GM19452 (cell line): ENCODE measurements around the gene MAPK1.
"Not testable (repeated sequence)": the region's sequence is repeated elsewhere in the genome, so short reads cannot be mapped to it uniquely, and the experiment has no call there.

Source experiments
- ATAC-seq: cut with Tn5 transposase; IDR thresholded peaks from one replicate; pipeline ENCODE4 v1.9.1; 2021; ENCODE audit not compliant: unreplicated experiment

The MAPK1 gene

DNA sequence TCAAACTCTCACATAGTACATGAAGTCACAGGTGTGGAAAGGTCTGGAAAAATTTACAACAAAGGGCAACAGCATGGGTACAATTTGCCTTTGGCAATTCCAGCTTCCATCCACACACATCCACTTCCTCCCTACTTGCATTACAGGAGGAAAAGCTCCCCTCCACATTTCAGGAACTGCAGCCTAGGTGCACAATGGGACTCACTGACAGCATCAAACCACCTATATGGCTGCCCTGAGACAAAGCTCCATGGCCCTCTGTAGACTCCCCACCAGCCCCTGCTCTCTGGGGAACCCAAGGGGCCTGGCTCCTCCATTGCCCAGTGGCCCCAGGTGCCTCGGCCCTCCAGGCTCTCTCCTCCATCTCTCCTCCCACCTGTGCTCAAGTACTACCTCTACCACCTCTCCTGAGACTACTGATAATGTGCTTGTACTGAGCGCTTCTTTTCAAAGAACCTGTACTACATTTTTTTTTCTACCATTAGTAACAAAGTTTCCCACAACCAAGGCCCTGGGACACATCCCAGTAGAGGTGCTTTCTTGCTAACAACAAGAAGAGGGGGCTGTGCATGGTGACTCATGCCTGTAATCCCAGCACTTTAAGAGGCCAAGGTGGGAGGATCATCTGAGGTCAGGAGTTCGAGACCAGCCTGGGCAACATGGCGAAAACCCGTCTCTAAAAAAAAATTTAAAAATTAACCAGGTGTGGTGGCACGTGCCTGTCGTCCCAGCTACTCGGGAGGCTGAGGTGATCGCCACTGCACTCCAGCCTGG, 136.7 kb downstream of the MAPK1 start:
- ATAC-seq = no peak

GRCh38 chr22:21729184-21729583, 138.3 kb downstream of the MAPK1 start:
- ATAC-seq = not testable (repeated sequence)

GRCh38 chr22:21728270-21728669, 139.2 kb downstream of the MAPK1 start:
- ATAC-seq = no peak

DNA sequence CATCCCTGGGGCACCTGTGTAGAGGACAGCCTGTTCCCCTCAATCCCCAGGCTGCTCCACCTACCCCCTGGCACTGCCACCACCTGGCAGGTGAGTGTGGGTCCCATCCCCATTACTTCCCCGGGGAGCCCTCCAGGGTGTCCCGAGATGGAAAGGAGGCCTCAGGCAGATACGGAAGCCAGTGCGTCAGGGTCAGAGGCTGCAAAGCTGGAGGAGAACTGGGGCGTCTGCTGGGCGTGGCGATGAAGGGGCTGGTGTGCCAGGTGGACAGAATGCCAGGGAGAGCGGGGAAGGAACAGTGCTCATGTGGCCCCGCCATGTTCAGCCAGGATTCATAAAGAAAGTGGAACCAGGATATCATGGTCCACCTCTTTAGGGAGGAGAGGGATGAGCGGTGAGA, 139.7 kb downstream of the MAPK1 start:
- no peak for ATAC-seq

GRCh38 chr22:21727159-21727558, 140.3 kb downstream of the MAPK1 start:
- no peak for ATAC-seq

DNA sequence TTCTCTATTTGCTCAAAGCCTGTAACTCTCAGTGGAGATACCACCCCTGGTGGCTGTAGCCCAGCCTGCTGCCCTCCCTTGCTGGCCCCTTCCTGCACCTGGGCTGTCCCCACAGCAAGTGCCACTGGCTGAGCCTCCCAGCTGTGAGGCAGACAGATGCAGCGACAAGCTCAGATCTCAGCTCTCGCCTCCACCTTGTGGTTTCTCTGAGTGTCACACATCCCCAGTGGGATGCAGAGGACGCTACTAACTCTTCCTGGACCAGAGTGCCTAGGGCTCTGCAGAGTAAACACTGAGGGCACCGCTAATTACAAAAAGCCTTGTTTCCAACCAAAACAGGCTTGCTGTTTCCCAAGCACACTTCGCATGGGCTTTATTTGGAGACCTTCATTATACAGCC, 140.8 kb downstream of the MAPK1 start:
- ATAC-seq = no peak

GRCh38 chr22:21725956-21726649, 141.3 kb downstream of the MAPK1 start:
- ATAC-seq = no peak

DNA sequence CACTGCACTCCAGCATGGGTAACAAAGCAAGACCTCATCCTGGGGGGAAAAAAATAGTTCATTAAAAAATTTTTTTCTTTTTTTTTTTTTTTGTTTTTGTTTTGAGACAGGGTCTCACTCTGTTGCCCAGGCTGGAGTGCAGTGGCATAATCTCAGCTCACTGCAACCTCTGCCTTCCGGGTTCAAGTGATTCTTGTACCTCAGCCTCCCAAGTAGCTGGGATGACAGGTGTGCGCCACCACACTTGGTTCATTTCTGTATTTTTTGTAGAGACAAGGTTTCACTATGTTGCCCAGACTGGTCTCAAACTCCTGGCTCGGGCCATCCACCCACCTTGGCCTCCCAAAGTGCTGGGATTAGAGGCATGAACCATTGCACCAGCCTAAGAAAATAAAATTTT, 142.9 kb downstream of the MAPK1 start:
- ATAC-seq = not testable (repeated sequence)

GRCh38 chr22:21721195-21721852, 146.1 kb downstream of the MAPK1 start:
- ATAC-seq = not testable (repeated sequence)

DNA sequence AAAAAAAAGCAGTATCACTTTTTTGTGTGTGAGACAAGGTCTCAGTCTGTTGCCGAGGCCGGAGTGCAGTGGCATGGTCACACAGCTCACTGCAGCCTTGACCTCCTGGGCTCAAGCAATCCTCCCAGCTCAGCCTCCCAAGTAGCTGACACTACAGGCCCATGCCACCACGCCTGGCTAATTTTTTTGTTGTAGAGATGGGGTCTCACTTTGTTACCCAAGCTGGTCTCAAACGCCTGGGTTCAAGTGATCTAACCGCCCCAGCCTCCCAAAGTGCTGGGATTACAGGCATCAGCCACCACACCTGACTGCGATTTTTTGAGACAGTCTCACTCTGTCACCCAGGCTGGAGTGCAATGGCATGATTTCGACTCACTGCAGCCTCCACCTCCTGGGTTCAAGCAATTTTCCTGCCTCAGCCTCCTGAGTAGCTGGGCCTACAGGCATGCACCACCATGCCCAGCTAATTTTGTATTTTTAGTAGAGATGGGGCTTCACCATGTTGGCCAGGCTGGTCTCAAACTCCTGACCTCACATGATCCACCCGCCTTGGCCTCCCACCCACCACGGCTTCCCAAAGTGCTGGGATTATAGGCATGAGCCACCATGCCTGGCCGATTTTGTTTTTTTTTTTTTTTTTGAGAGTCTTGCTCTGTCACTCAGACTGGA, 147.1 kb downstream of the MAPK1 start:
- ATAC-seq = not testable (repeated sequence)

- ATAC-seq = no peak
These were observed 148.4 kb downstream of the MAPK1 start for GRCh38 chr22:21719024-21719423.

DNA sequence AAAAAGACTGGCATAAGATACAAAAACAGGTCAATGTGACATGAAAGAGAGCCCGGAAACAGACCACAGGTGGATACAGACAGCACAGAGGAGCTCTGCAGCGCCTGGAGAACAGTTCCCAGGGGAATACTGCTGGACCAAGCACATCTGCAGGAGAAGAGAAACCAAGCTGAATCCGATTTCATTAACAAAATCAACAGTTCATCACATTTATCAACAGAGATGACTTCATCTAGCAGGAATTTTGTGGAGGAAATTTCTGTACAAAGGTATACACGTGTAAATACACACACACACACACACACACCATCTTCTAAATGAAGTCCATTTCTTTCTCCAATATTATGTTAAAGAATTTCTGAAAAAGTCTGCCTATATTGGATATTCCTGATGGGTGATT, 148.9 kb downstream of the MAPK1 start:
- ATAC-seq = no peak

DNA sequence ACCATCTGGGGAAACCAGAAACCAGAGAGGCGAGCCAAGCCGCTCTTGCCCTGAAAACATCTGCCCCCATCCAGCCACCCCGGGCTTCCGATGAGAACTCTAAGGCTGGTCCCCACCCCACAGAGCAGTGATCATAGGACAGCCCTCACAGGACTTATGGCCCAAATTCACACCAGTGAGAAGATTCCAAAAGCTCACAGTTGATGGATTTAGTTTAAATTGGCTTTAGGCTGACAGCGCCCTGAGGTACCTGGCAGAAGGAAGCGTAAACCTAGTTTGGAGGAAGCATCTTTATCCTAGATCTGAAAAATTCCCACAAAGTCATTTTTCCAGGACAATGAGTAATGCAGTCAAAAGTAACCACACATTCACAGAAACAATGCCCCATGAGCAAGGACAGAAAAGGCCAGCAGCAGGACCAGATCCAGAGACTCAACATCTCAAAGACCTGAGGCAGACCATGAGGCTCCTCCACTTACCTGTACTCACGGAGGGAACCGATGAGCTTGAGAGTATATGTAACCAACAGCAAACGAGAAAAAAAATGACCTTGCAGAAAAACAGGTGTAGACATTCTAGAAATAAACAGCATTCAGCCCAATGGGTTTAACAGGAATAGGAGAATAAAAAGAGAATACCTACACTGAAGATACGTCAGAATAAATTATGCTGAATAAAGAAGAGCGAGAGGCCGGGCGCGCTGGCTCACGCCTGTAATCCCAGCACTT, 150.9 kb downstream of the MAPK1 start:
- not testable (repeated sequence) for ATAC-seq

DNA sequence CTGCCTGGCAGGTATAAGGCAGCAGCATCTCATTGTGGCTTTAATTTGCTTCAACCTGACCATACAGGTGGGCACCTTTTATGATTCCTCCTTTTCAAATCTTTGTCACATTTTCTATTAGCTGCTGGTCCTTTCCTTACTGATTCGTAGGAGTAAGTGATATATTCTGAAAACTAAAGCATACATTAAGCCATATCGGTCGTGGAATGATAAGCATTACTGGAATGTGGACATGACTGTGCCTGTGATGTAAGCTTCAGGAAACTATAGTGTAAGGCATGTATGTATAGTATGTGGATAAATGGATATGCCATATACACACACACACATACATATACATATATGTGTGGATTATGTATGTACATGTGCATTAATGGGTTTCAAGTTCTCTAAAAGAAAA, 152.7 kb downstream of the MAPK1 start:
- ATAC-seq = no peak

GRCh38 chr22:21714059-21714770, 153.2 kb downstream of the MAPK1 start:
- no peak for ATAC-seq

- no peak for ATAC-seq
These were observed 153.9 kb downstream of the MAPK1 start for GRCh38 chr22:21713428-21714058.

DNA sequence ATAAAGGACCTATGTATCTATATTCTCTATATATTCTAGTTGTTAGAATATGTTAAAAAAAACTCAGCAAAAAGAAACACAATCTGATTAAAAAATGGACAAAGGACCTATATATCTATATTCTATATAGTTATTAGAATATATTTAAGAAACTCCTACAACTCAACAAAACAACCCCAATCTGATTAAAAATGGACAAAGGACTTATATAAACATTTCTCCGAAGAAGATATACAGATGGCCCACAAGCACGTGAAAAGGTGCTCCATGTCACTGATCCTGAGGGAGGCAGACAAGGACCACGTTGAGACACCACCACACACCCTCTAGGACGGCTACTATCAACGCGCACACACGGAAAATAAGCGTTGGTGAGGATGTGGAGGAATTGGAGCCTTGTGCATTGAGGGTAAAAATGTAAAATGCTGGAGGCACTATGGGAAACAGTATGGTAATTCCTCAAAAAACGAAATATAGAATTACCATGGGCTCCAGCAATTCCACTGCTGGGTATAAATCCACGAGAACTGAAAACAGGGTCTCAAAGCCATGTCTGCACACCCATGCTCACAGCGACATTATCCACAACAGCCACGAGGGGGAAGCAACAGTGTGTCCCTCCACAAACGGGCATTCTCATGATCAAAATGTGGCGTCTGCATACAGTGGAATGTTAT, 154.6 kb downstream of the MAPK1 start:
- no peak for ATAC-seq

GRCh38 chr22:21711851-21712250, 155.6 kb downstream of the MAPK1 start:
- no peak for ATAC-seq

- no peak for ATAC-seq
These were observed 157.3 kb downstream of the MAPK1 start for GRCh38 chr22:21710156-21710555.
